Kidney (tissue), 14 donors: ENCODE results near the gene BAMBI. TPM values are rescaled to one million over a fixed set of nuclear protein-coding genes. Genes with fewer than 3 reads are reported as not detected.

ENCODE experiments used
- DNase-seq, 5 donors: peaks; one replicate each; pipeline ENCODE4 v3.0.0-alpha.2; 2013 to 2020
- FAIRE-seq: peaks from 2 replicates; lab custom pipeline; 2012; peaks lifted over from hg19 to GRCh38; lab: Jason Lieb, UNC
- H3K27ac ChIP-seq, 2 donors: one replicate each; pipeline ENCODE4 v1.7.0; 2013; ENCODE audit warnings: low read depth in 2 of 2, low read length in 2 of 2, inconsistent platforms in 1 of 2
- H3K27me3 ChIP-seq: one replicate; pipeline ENCODE4 v1.7.1; 2013; ENCODE audit warnings: low read length, inconsistent platforms; ENCODE audit not compliant: control insufficient read depth, insufficient read depth
- H3K36me3 ChIP-seq, 3 donors: one replicate each; pipeline versions ENCODE4 v1.7.0 to v1.7.1; 2013; ENCODE audit warnings: low read length in 3 of 3, control low read depth in 1 of 3, inconsistent platforms in 1 of 3; ENCODE audit not compliant: insufficient read depth in 3 of 3, control insufficient read depth in 2 of 3
- H3K4me1 ChIP-seq, 3 donors: one replicate each; pipeline versions ENCODE4 v1.7.0 to v1.7.1; 2013; ENCODE audit warnings: low read length in 3 of 3, inconsistent platforms in 1 of 3, low read depth in 1 of 3; ENCODE audit not compliant: control insufficient read depth in 2 of 3, insufficient read depth in 2 of 3
- H3K4me3 ChIP-seq, 3 donors: one replicate each; pipeline versions ENCODE4 v1.7.0 to v1.8.1; 2013; ENCODE audit warnings: low read length in 3 of 3, control low read depth in 1 of 3, inconsistent platforms in 1 of 3
- H3K9ac ChIP-seq, 3 donors: one replicate each; pipeline versions ENCODE4 v1.7.0 to v1.7.1; 2013; ENCODE audit warnings: low read length in 3 of 3, control low read depth in 1 of 3, inconsistent platforms in 1 of 3
- H3K9me3 ChIP-seq, 3 donors: one replicate each; pipeline versions ENCODE4 v1.7.0 to v1.7.1; 2013; ENCODE audit warnings: low read length in 3 of 3, control low read depth in 1 of 3, inconsistent platforms in 1 of 3; ENCODE audit not compliant: control insufficient read depth in 2 of 3, insufficient read depth in 1 of 3
- CTCF ChIP-seq: IDR thresholded peaks from 3 replicates; pipeline ENCODE4 v1.5.1; 2012; ENCODE audit warnings: mild to moderate bottlenecking, moderate library complexity, borderline replicate concordance; ENCODE audit not compliant: insufficient read depth; ENCODE audit errors: extremely low read depth
- intact Hi-C: fragments of 100-400 bp; cut with DNase I; formaldehyde crosslinking; loops from one replicate; pipeline ENCODE4 v1.11.1; 2022
- polyA plus RNA-seq: library from polyadenylated mRNA; stranded (reverse); fragments of 350-450 nt; fragmentation: Illumina TruSeq; extraction: RNeasy Lipid Tissue Mini Kit (QIAGEN cat#74804); gene quantifications from one replicate; pipeline ENCODE4 v1.2.3, GENCODE V29; 2014; ENCODE audit warnings: low read depth, low replicate concordance; ENCODE audit not compliant: insufficient read depth
- total RNA-seq: library from RNA; stranded (reverse); fragmentation: NEBNext Ultra II Directional; extraction: Animal tissue kit (Norgen Biotek cat#: 25700); gene quantifications from one replicate; pipeline ENCODE4 v1.2.1, GENCODE V29; 2021
- donor health status: control.
- donor health status: control.
- donor health status: control.
- donor health status: control.
- donor health status: control.
- donor health status: DM: yes; HTN: yes; CAD: no.
- donor health status: Normal renal cell carcinoma (clear cell type).

BAMBI gene
- total and polyA plus RNA-seq, 2 donors from 2014 or later: 19.5 to 21.1 TPM

GRCh38 chr10:28664369-28664740 lies 13.0 kb upstream of the BAMBI start:
- intact Hi-C loops: loop anchor here (10.0 kb wide), 3 partner anchors 330 to 640 kb away; no protein-coding TSS in a partner anchor
- no peak overlapping the region for H3K27ac ChIP-seq
- H3K4me3 ChIP-seq: no peak overlapping the region
- no peaks in the 10 kb centered on the region for H3K9me3 ChIP-seq
- H3K4me1 ChIP-seq: peaks cover 0 to 6% (median 0%) of the 10 kb centered on the region in 3 donors
- DNase-seq (no peak), FAIRE-seq (no peak)
- H3K9ac ChIP-seq: no peak overlapping the region
- H3K27me3 ChIP-seq: peaks cover 1% of the 10 kb centered on the region
- no peaks in the 10 kb centered on the region for H3K36me3 ChIP-seq
- no peak for TF ChIP-seq CTCF

- Histone ChIP-seq H3K36me3 (no peaks in the 10 kb centered on the region), H3K9me3 (no peaks in the 10 kb centered on the region), H3K9ac (no peak overlapping the region), H3K4me1 (peaks cover 0 to 6% (median 0%) of the 10 kb centered on the region in 3 donors), H3K27me3 (peaks cover 5% of the 10 kb centered on the region), H3K27ac (no peak overlapping the region), H3K4me3 (no peak overlapping the region)
- intact Hi-C loops: loop anchor here (10.0 kb wide), 3 partner anchors 328 to 638 kb away; no protein-coding TSS in a partner anchor
- DNase-seq (no peak), FAIRE-seq (no peak)
- TF ChIP-seq CTCF: no peak
Measured at GRCh38 chr10:28666751-28667467, 10.4 kb upstream of the BAMBI start.

GRCh38 chr10:28668363-28669226 lies 8.7 kb upstream of the BAMBI start:
- H3K27me3 ChIP-seq: peaks cover 5% of the 10 kb centered on the region
- FAIRE-seq: no peak
- H3K9me3 ChIP-seq: no peaks in the 10 kb centered on the region
- H3K4me1 ChIP-seq: peaks cover 0 to 5% (median 0%) of the 10 kb centered on the region in 3 donors
- no peak overlapping the region for H3K27ac ChIP-seq
- intact Hi-C loops: loop anchor here (10.0 kb wide), 3 partner anchors 326 to 636 kb away; no protein-coding TSS in a partner anchor
- peak overlapping the region in 2 of 3 donors; percentile 46 to 82 for H3K9ac ChIP-seq
- peak overlapping the region; percentile 66 to 84 (median 80) for H3K4me3 ChIP-seq
- no peak for TF ChIP-seq CTCF
- H3K36me3 ChIP-seq: no peaks in the 10 kb centered on the region
- DNase-seq: peak; percentile 77 to 88 (median 81)
